Esophagus muscularis mucosa (tissue), 4 donors: ENCODE measurements around the gene NUP93. TPM values are rescaled to one million over a fixed set of nuclear protein-coding genes. Genes with fewer than 3 reads are reported as not detected.

Experiments used
- DNase-seq: peaks from one replicate; pipeline ENCODE4 v3.0.0-alpha.2; 2017; ENCODE audit errors: extremely low spot score
- H3K27ac ChIP-seq, 4 donors: fragments of 200-600 bp; sonication (generic); replicated peaks in 1 of 4; 1 replicate in 3 of 4; 2 replicates in 1 of 4; pipeline ENCODE4 v1.5.1; 2016 to 2019; ENCODE audit warnings: mild to moderate bottlenecking in 1 of 4
- H3K27me3 ChIP-seq, 4 donors: fragments of 200-600 bp; sonication (generic); one replicate each; pipeline versions ENCODE4 v1.5.1 to v1.6.0; 2016 to 2019
- H3K36me3 ChIP-seq, 4 donors: fragments of 200-600 bp; sonication (generic); one replicate each; pipeline ENCODE4 v1.5.1; 2016 to 2019
- H3K4me1 ChIP-seq, 4 donors: fragments of 200-600 bp; sonication (generic); one replicate each; pipeline ENCODE4 v1.5.1; 2016 to 2019
- H3K4me3 ChIP-seq, 4 donors: fragments of 200-600 bp; sonication (generic); 1 replicate in 2 of 4; 2 replicates in 2 of 4; pipeline ENCODE4 v1.5.1; 2016 to 2019; ENCODE audit warnings: mild to moderate bottlenecking in 4 of 4, moderate library complexity in 1 of 4
- H3K9me3 ChIP-seq, 4 donors: fragments of 200-600 bp; sonication (generic); 1 replicate in 3 of 4; 2 replicates in 1 of 4; pipeline ENCODE4 v1.5.1; 2016 to 2019
- EP300 ChIP-seq: sonication (generic); formaldehyde crosslinking; IDR thresholded peaks from one replicate; pipeline ENCODE4 v1.6.1; 2017; ENCODE audit warnings: antibody characterized with exemption
- POLR2A ChIP-seq: fragments of 450-650 bp; IDR thresholded peaks from one replicate; pipeline ENCODE4 v1.6.1; 2017; ENCODE audit warnings: antibody characterized with exemption, moderate library complexity, mild to moderate bottlenecking, low read depth
- POLR2AphosphoS5 ChIP-seq, 2 donors: sonication (generic); formaldehyde crosslinking; IDR thresholded peaks; one replicate each; pipeline ENCODE4 v1.6.1; 2017; ENCODE audit warnings: antibody characterized with exemption in 2 of 2
- WGBS: methylation state at CpG from one replicate; pipeline ENCODE4 v1.1.5; 2018; 5-methylcytosine and 5-hydroxymethylcytosine counted together
- intact Hi-C: fragments of 100-400 bp; cut with DNase I; formaldehyde crosslinking; loops from one replicate; pipeline ENCODE4 v1.15.1; 2023
- total RNA-seq, 4 donors: library from RNA; depleted of rRNA; stranded (reverse); fragments of >200 nt; gene quantifications; one replicate each; pipeline versions ENCODE4 v1.1.0 to v1.2.1, GENCODE V29; 2016
- TF ChIP-seq, protein P1 (sequence below), 3 experiments: fragments of 200-600 bp in 2 of 3; fragments of 450-650 bp in 1 of 3; sonication (generic) in 2 of 3; IDR thresholded peaks; one replicate each; pipeline ENCODE4 v1.5.1; 2017 to 2019; ENCODE audit warnings: antibody characterized with exemption in 3 of 3, mild to moderate bottlenecking in 2 of 3, moderate library complexity in 1 of 3

Gene NUP93
- total RNA-seq, 4 donors from 2014 or later: 34.0 to 47.5 (median 36.5) TPM

DNA sequence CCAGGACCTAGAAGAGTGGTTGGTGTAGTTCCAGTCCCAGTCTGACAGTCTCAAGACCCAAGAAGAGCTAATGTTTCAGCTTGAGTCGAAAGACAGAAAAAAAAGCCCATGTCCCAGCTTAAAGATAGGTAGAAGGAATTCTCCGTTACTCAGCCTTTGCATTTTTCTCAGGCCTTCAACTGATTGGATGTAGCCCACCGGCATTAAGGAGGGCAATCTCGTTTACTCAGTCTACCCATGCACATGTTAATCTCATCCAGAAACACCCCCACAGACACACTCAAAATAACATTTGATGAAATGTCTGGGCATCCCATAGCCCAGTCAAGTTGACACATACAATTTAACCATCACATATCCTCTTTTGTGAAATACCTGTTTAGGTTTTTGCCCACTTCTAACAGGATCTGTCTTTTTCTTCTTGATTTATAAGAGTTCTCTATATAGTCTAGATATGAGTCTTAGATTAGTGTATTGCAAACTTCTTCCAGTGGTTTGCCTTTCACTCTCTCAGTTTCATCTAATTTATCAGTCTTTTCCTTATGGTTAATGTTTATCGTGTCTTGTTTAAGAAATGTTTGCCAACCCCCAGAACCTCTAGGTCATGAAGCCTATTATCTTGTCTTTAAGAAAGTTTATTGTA lies 7.6 kb upstream of the NUP93 start:
- H3K27me3 ChIP-seq: peaks cover 0 to 4% (median 0%) of the 10 kb centered on the region in 4 donors

DNA sequence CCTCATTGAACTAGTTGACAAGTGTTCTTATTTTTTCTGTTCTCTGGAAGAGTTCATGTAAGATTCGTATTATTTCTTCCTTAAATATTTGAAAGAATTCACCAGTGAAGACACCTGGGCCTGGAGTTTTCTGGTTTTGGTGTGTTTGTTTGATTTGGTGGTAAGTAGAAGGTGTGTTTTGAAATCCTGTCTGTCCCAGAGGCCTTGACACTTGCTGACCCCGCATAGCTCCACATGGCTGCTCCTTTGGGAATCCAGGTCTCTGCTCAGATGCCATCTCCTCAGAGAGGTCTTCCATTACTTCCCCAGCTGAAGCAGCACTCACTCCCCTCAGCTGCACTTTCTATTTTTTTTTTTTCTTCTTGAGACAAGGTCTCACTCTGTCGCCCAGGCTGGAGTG lies 5.7 kb upstream of the NUP93 start:
- no peak for DNase-seq
- H3K4me1 ChIP-seq: peaks cover 7 to 22% (median 13%) of the 10 kb centered on the region in 4 donors
- no peaks in the 10 kb centered on the region for H3K9me3 ChIP-seq
- intact Hi-C loops: no loop called here
- no peak overlapping the region for H3K4me3 ChIP-seq
- no peaks in the 10 kb centered on the region for H3K27me3 ChIP-seq
- H3K36me3 ChIP-seq: no peaks in the 10 kb centered on the region
- TF ChIP-seq, protein P1, sequence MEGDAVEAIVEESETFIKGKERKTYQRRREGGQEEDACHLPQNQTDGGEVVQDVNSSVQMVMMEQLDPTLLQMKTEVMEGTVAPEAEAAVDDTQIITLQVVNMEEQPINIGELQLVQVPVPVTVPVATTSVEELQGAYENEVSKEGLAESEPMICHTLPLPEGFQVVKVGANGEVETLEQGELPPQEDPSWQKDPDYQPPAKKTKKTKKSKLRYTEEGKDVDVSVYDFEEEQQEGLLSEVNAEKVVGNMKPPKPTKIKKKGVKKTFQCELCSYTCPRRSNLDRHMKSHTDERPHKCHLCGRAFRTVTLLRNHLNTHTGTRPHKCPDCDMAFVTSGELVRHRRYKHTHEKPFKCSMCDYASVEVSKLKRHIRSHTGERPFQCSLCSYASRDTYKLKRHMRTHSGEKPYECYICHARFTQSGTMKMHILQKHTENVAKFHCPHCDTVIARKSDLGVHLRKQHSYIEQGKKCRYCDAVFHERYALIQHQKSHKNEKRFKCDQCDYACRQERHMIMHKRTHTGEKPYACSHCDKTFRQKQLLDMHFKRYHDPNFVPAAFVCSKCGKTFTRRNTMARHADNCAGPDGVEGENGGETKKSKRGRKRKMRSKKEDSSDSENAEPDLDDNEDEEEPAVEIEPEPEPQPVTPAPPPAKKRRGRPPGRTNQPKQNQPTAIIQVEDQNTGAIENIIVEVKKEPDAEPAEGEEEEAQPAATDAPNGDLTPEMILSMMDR (IDR thresholded peaks at IDR 0.05): no peak
- no peak for TF ChIP-seq EP300
- 91% methylated on average over 3 of the region's 3 CpGs for WGBS
- H3K27ac ChIP-seq: no peak overlapping the region

More for the DNA sequence above, 7.6 kb upstream of the NUP93 start:
- Histone ChIP-seq H3K36me3 (no peaks in the 10 kb centered on the region), H3K27ac (no peak overlapping the region), H3K9me3 (no peaks in the 10 kb centered on the region), H3K4me3 (no peak overlapping the region), H3K4me1 (peaks cover 0 to 5% (median 2%) of the 10 kb centered on the region in 4 donors)
- no peak for TF ChIP-seq EP300
- TF ChIP-seq POLR2A: no peak
- no peak for TF ChIP-seq POLR2AphosphoS5 (IDR thresholded peaks at IDR 0.05)
- TF ChIP-seq, protein P1 (IDR thresholded peaks at IDR 0.05): no peak
- WGBS: 69% methylated on average over 5 of the region's 5 CpGs
- intact Hi-C loops: no loop called here
- DNase-seq: no peak

DNA sequence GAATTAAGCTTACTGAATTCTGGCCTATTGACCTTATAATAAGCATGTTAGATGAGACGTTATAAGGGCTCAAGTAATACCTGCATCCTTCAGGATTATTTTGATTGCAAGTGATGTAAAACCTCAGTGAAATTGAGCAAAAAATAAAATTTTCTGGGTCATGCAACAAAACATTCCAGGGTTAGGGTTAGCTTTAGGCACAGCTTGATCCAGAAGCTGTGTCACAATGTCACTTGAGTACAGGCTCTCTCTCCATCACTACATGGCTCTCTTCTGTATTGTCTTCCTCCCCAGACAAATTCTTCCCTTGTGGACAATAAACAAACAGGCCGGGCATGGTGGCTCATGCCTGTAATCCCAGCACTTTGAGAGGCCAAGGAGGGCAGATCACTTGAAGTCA lies 3.6 kb upstream of the NUP93 start:
- no peak overlapping the region for H3K4me3 ChIP-seq
- 83% methylated on average over 2 of the region's 2 CpGs for WGBS
- H3K27ac ChIP-seq: no peak overlapping the region
- H3K27me3 ChIP-seq: no peaks in the 10 kb centered on the region
- TF ChIP-seq POLR2A (no peak), EP300 (no peak), POLR2AphosphoS5 (IDR thresholded peaks at IDR 0.05) (no peak)
- TF ChIP-seq, protein P1 (IDR thresholded peaks at IDR 0.05): no peak
- intact Hi-C loops: no loop called here
- DNase-seq: no peak
- H3K9me3 ChIP-seq: no peaks in the 10 kb centered on the region
- H3K36me3 ChIP-seq: no peaks in the 10 kb centered on the region
- peaks cover 17 to 36% (median 26%) of the 10 kb centered on the region in 4 donors for H3K4me1 ChIP-seq

- Histone ChIP-seq H3K36me3 (no peaks in the 10 kb centered on the region), H3K27me3 (no peaks in the 10 kb centered on the region), H3K27ac (no peak overlapping the region), H3K9me3 (no peaks in the 10 kb centered on the region), H3K4me1 (peaks cover 17 to 43% (median 29%) of the 10 kb centered on the region in 4 donors), H3K4me3 (no peak overlapping the region)
- no peak for DNase-seq
- 91% methylated on average over 6 of the region's 6 CpGs for WGBS
- TF ChIP-seq, protein P1 (IDR thresholded peaks at IDR 0.05): no peak
- TF ChIP-seq EP300 (no peak), POLR2A (no peak), POLR2AphosphoS5 (IDR thresholded peaks at IDR 0.05) (no peak)
- intact Hi-C loops: no loop called here
Measured at GRCh38 chr16:56726926-56727325, 3.0 kb upstream of the NUP93 start.

DNA sequence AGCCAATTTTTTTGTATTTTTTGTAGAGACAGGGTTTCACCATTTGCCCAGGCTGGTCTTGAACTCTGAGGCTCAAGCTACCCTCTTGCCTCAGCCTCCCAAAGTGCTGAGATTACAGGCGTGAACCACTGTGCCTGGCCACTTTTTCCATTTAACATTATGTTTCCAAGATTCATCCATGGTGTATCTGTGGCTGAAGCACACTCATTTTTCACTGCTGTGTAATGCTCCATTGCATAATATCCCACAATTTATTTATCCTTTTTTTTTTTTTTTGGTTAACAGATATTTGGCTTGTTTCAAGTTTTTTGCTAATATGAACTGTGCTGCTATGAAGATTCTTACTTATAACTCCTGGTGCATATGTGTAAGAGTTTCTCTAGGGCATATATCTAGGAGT lies 1.9 kb upstream of the NUP93 start:
- no peak overlapping the region for H3K27ac ChIP-seq
- WGBS: 100% methylated on average over 1 of the region's 1 CpG
- DNase-seq: no peak
- intact Hi-C loops: no loop called here
- TF ChIP-seq EP300 (no peak), POLR2AphosphoS5 (IDR thresholded peaks at IDR 0.05) (no peak), POLR2A (no peak)
- TF ChIP-seq, protein P1 (IDR thresholded peaks at IDR 0.05): no peak
- H3K4me1 ChIP-seq: peaks cover 17 to 48% (median 29%) of the 10 kb centered on the region in 4 donors
- no peaks in the 10 kb centered on the region for H3K27me3 ChIP-seq
- no peaks in the 10 kb centered on the region for H3K9me3 ChIP-seq
- no peak overlapping the region for H3K4me3 ChIP-seq
- H3K36me3 ChIP-seq: no peaks in the 10 kb centered on the region
